H1 (cell line): ENCODE data around the gene PGPEP1. TPM values are rescaled to one million over a fixed set of nuclear protein-coding genes. Genes with fewer than 3 reads are reported as not detected.
A peak's percentile ranks its signal among the peaks of the same experiment; 100 is the strongest.

Source experiments
- CTCF ChIA-PET: fragments of 300-600 bp; sonication (Branson Sonifier 250); formaldehyde crosslinking; loops from one replicate; lab custom pipeline; 2021; ENCODE audit not compliant: partially characterized antibody; lab: Charles Lee
- POLR2A ChIA-PET: fragments of 300-600 bp; sonication (Branson Sonifier 250); formaldehyde crosslinking; loops from one replicate; lab custom pipeline; 2021; ENCODE audit warnings: inconsistent platforms; ENCODE audit not compliant: partially characterized antibody; lab: Charles Lee
- DNase-seq, 2 experiments: peaks; one replicate each; pipeline versions ENCODE4 v3.0.0 to v3.0.0-alpha.2; 2010 to 2022; ENCODE audit warnings: low spot score in 2 of 2, low read depth in 1 of 2, mixed read lengths in 1 of 2
- FAIRE-seq: peaks from 2 replicates; lab custom pipeline; 2011; peaks lifted over from hg19 to GRCh38; lab: Jason Lieb, UNC
- H2AFZ ChIP-seq: 2 replicates; pipeline ENCODE4 v1.8.1; 2012; ENCODE audit warnings: low read length, inconsistent platforms
- H2AK5ac ChIP-seq: 2 replicates; pipeline ENCODE4 v1.6.1; 2013; ENCODE audit warnings: low read depth, low read length
- H2BK120ac ChIP-seq: replicated peaks from 2 replicates; pipeline ENCODE3; 2013; ENCODE audit warnings: low read depth, low read length, inconsistent platforms
- H2BK12ac ChIP-seq: 2 replicates; pipeline ENCODE4 v1.6.1; 2013; ENCODE audit warnings: low read depth, low read length
- H2BK15ac ChIP-seq: 2 replicates; pipeline ENCODE4 v1.6.1; 2013; ENCODE audit warnings: low read length
- H2BK20ac ChIP-seq: 2 replicates; pipeline ENCODE4 v1.6.1; 2013; ENCODE audit warnings: low read length
- H2BK5ac ChIP-seq: 2 replicates; pipeline ENCODE4 v1.6.1; 2013; ENCODE audit warnings: low read depth, low read length
- H3K14ac ChIP-seq: 2 replicates; pipeline ENCODE4 v1.6.1; 2013; ENCODE audit warnings: inconsistent platforms; ENCODE audit not compliant: insufficient read length
- H3K18ac ChIP-seq: 2 replicates; pipeline ENCODE4 v1.6.1; 2013; ENCODE audit warnings: low read length; ENCODE audit errors: extremely low read depth
- H3K23ac ChIP-seq: 2 replicates; pipeline ENCODE4 v1.6.1; 2013; ENCODE audit warnings: inconsistent platforms; ENCODE audit not compliant: insufficient read length
- H3K23me2 ChIP-seq: 2 replicates; pipeline ENCODE4 v1.6.1; 2013; ENCODE audit warnings: low read depth, low read length
- H3K27ac ChIP-seq: 2 replicates; pipeline ENCODE4 v1.6.1; 2011; ENCODE audit warnings: low read depth, low read length, inconsistent platforms
- H3K27me3 ChIP-seq, 4 experiments: replicated peaks in 1 of 4; 1 replicate in 1 of 4; 2 replicates in 3 of 4; pipeline versions ENCODE4 v1.6.1 to v1.8.1; 2011 to 2013; ENCODE audit warnings: low read length in 3 of 4, mild to moderate bottlenecking in 3 of 4, inconsistent platforms in 2 of 4, mixed read lengths in 2 of 4, moderate library complexity in 1 of 4; ENCODE audit not compliant: control insufficient read depth in 3 of 4, insufficient read depth in 3 of 4; ENCODE audit errors: extremely low read depth in 1 of 4
- H3K36me3 ChIP-seq, 4 experiments: 2 replicates each; pipeline versions ENCODE4 v1.6.1 to v1.8.1; 2011 to 2013; ENCODE audit warnings: mild to moderate bottlenecking in 4 of 4, low read length in 3 of 4, moderate library complexity in 2 of 4, control low read depth in 1 of 4, inconsistent platforms in 1 of 4; ENCODE audit not compliant: insufficient read depth in 4 of 4, control insufficient read depth in 2 of 4
- H3K4ac ChIP-seq: replicated peaks from 2 replicates; pipeline ENCODE3; 2013; ENCODE audit warnings: low read length, low read depth, mixed read lengths, inconsistent platforms; ENCODE audit not compliant: insufficient read length
- H3K4me1 ChIP-seq, 4 experiments: replicated peaks in 1 of 4; 1 replicate in 1 of 4; 2 replicates in 3 of 4; pipeline versions ENCODE4 v1.6.1 to v1.8.1; 2011 to 2013; ENCODE audit warnings: low read length in 3 of 4, inconsistent platforms in 2 of 4, mixed read lengths in 1 of 4; ENCODE audit not compliant: insufficient read depth in 4 of 4, control insufficient read depth in 3 of 4
- H3K4me2 ChIP-seq, 2 experiments: 2 replicates each; pipeline versions ENCODE4 v1.6.1 to v1.8.1; 2011 to 2013; ENCODE audit warnings: low read depth in 2 of 2, low read length in 2 of 2, control low read depth in 1 of 2, inconsistent platforms in 1 of 2, mild to moderate bottlenecking in 1 of 2; ENCODE audit not compliant: insufficient read depth in 1 of 2
- H3K4me3 ChIP-seq, 4 experiments: fragments of 200-600, 300-600 bp in 1 of 4; sonication (generic), shearing (Covaris generic), sonication (Bioruptor Twin) in 1 of 4; 2 replicates each; pipeline versions ENCODE4 v1.5.1 to v1.8.1; 2011 to 2016; ENCODE audit warnings: low read length in 4 of 4, low read depth in 3 of 4, control low read depth in 2 of 4, inconsistent platforms in 2 of 4, mild to moderate bottlenecking in 2 of 4, mixed read lengths in 1 of 4, moderate library complexity in 1 of 4; ENCODE audit not compliant: insufficient read depth in 2 of 4; ENCODE audit errors: extremely low read depth in 1 of 4
- H3K56ac ChIP-seq: replicated peaks from 2 replicates; pipeline ENCODE3; 2013; ENCODE audit warnings: low read depth, mild to moderate bottlenecking, mixed read lengths, low read length, inconsistent platforms; ENCODE audit not compliant: insufficient read length
- H3K79me1 ChIP-seq: 2 replicates; pipeline ENCODE4 v1.6.1; 2013; ENCODE audit warnings: low read depth, low read length, control low read depth
- H3K79me2 ChIP-seq, 2 experiments: 2 replicates each; pipeline versions ENCODE4 v1.6.1 to v1.8.1; 2012 to 2013; ENCODE audit warnings: low read length in 2 of 2, mild to moderate bottlenecking in 2 of 2, inconsistent platforms in 1 of 2; ENCODE audit not compliant: insufficient read depth in 2 of 2, control insufficient read depth in 1 of 2
- H3K9ac ChIP-seq, 4 experiments: replicated peaks in 1 of 4; 1 replicate in 1 of 4; 2 replicates in 3 of 4; pipeline versions ENCODE4 v1.6.1 to v1.8.1; 2011 to 2013; ENCODE audit warnings: low read depth in 3 of 4, low read length in 3 of 4, control low read depth in 2 of 4, mild to moderate bottlenecking in 2 of 4, moderate library complexity in 2 of 4, inconsistent platforms in 1 of 4; ENCODE audit errors: extremely low read depth in 1 of 4
- H3K9me3 ChIP-seq, 2 experiments: 2 replicates each; pipeline versions ENCODE4 v1.6.1 to v1.8.1; 2012 to 2013; ENCODE audit warnings: mild to moderate bottlenecking in 2 of 2, moderate library complexity in 2 of 2, control low read depth in 1 of 2, inconsistent platforms in 1 of 2, low read depth in 1 of 2, low read length in 1 of 2, mixed read lengths in 1 of 2; ENCODE audit not compliant: insufficient read depth in 2 of 2
- H4K20me1 ChIP-seq, 2 experiments: replicated peaks in 1 of 2; 2 replicates each; pipeline versions ENCODE3 to v1.8.1; 2011 to 2013; ENCODE audit warnings: inconsistent platforms in 2 of 2, low read length in 2 of 2, mild to moderate bottlenecking in 1 of 2; ENCODE audit not compliant: insufficient read depth in 2 of 2, control insufficient read depth in 1 of 2
- H4K5ac ChIP-seq: 2 replicates; pipeline ENCODE4 v1.6.1; 2013; ENCODE audit warnings: low read length, low read depth, mixed read lengths, inconsistent platforms; ENCODE audit not compliant: insufficient read length
- H4K8ac ChIP-seq: 2 replicates; pipeline ENCODE4 v1.8.0; 2013; ENCODE audit warnings: mild to moderate bottlenecking, moderate library complexity, low read length, inconsistent platforms; ENCODE audit not compliant: insufficient read depth; ENCODE audit errors: extremely low read depth
- H4K91ac ChIP-seq: replicated peaks from 2 replicates; pipeline ENCODE3; 2013; ENCODE audit warnings: low read length, mixed read lengths, inconsistent platforms; ENCODE audit not compliant: insufficient read length
- EZH2 ChIP-seq: fragments of 200-600 bp; sonication (generic); IDR thresholded peaks from 2 replicates; pipeline ENCODE4 v1.7.1; 2012; ENCODE audit warnings: low read depth, mild to moderate bottlenecking, moderate library complexity, low read length, inconsistent platforms; ENCODE audit not compliant: severe bottlenecking
- JUND ChIP-seq: IDR thresholded peaks from 2 replicates; pipeline ENCODE4 v1.6.1; 2011; ENCODE audit warnings: mild to moderate bottlenecking, improper control_type of control experiment, low read length
- NANOG ChIP-seq: IDR thresholded peaks from 2 replicates; pipeline ENCODE4 v1.6.1; 2011; ENCODE audit warnings: low read length, low read depth, mild to moderate bottlenecking, inconsistent platforms; ENCODE audit not compliant: insufficient read depth, poor library complexity, severe bottlenecking
- RAD21 ChIP-seq, 2 experiments: IDR thresholded peaks in 1 of 2; conservative IDR thresholded peaks in 1 of 2; 2 replicates each; pipeline ENCODE4 v1.6.1; 2011; ENCODE audit warnings: low read depth in 2 of 2, low read length in 2 of 2, improper control_type of control experiment in 1 of 2, inconsistent platforms in 1 of 2, mild to moderate bottlenecking in 1 of 2, moderate library complexity in 1 of 2
- TAF1 ChIP-seq: IDR thresholded peaks from 2 replicates; pipeline ENCODE4 v1.6.1; 2011; ENCODE audit warnings: mild to moderate bottlenecking, low read depth, low read length
- TEAD4 ChIP-seq: IDR thresholded peaks from 2 replicates; pipeline ENCODE4 v1.6.1; 2012; ENCODE audit warnings: low read depth, low read length, inconsistent platforms, mixed read lengths
- WGBS, 2 experiments: shearing (Covaris generic) in 1 of 2; methylation state at CpG; one replicate each; pipeline versions ENCODE4 v1.1.6 to v1.1.7; 2013 to 2015; ENCODE audit warnings: low lambda C conversion rate in 2 of 2, mixed read lengths in 2 of 2, inconsistent platforms in 1 of 2, low coverage in 1 of 2, missing lambda C conversion rate in 1 of 2; ENCODE audit not compliant: insufficient replicate concordance in 2 of 2, insufficient coverage in 1 of 2, insufficient read length in 1 of 2; ENCODE audit errors: extremely low coverage in 1 of 2, missing lambda C conversion rate in 1 of 2; 5-methylcytosine and 5-hydroxymethylcytosine counted together
- polyA plus RNA-seq, 7 experiments: library from polyadenylated mRNA; depleted of rRNA in 3 of 7; stranded (reverse) in 5 of 7; unstranded in 2 of 7; fragments of >200 nt in 5 of 7; fragments of 200-250 nt in 2 of 7; gene quantifications; 1 replicate in 5 of 7; 2 replicates in 1 of 7; 4 replicates in 1 of 7; pipeline versions ENCODE4 v1.2.1 to v1.2.3, GENCODE V29; 2011 to 2013; ENCODE audit warnings: missing spikeins in 2 of 7, mixed read lengths in 2 of 7
- total RNA-seq: library from RNA; stranded (reverse); fragmentation: NEBNext Ultra II Directional; extraction: Animal tissue kit (Norgen Biotek cat#: 25700); gene quantifications from 2 replicates; pipeline ENCODE4 v1.2.1, GENCODE V29; 2021

PGPEP1 gene
- total and polyA plus RNA-seq, 2 of the 8 experiments (the other 6 are each of a cell fraction or from before 2014, with no cell fraction given), result 17.0 to 33.4 TPM

- Histone ChIP-seq H2BK15ac (no peak overlapping the region), H4K5ac (peak overlapping the region; percentile 82), H4K91ac (peak overlapping the region; percentile 100), H3K4me1 (peaks cover 3 to 26% (median 9%) of the 10 kb centered on the region in 4 experiments; a peak in 6 of 7 replicates), H3K14ac (no peak overlapping the region), H2AFZ (no peak overlapping the region), H2BK120ac (peak overlapping the region; percentile 96), H3K9ac (peak overlapping the region in 1 of 4 experiments; percentile 47; a peak in 1 of 7 replicates), H2BK12ac (peak overlapping the region; percentile 96), H3K9me3 (no peaks in the 10 kb centered on the region), H3K27ac (peak overlapping the region; percentile 59; the same call in 1 of the 2 replicates), H3K23me2 (no peaks in the 10 kb centered on the region), H3K79me2 (no peaks in the 10 kb centered on the region), H3K4ac (peak overlapping the region; percentile 82), H4K8ac (no peak overlapping the region), H2AK5ac (peak overlapping the region; percentile 70), H3K4me3 (no peak overlapping the region), H3K56ac (peak overlapping the region; percentile 16), H3K36me3 (no peaks in the 10 kb centered on the region), H3K23ac (no peak overlapping the region), H3K27me3 (no peaks in the 10 kb centered on the region), H2BK5ac (peak overlapping the region; percentile 98; the same call in 1 of the 2 replicates), H3K18ac (peak overlapping the region; percentile 95), H4K20me1 (no peaks in the 10 kb centered on the region), H3K79me1 (no peaks in the 10 kb centered on the region), H2BK20ac (peak overlapping the region; percentile 68; the same call in 1 of the 2 replicates), H3K4me2 (no peak overlapping the region)
- WGBS, 2 experiments, result 70% methylated on average over 4 of the region's 4 CpGs; no CpG with 5 or more reads in 1 of the 2 experiments
- POLR2A ChIA-PET, result interaction anchor here (0.9 to 1.3 kb wide), 3 partner anchors 14 to 100 kb away, joined by 3 to 4 read pairs (median 3); partner anchors contain the start of gene JUND
- FAIRE-seq (no peak), DNase-seq (no peak)
- CTCF ChIA-PET, result interaction anchor here (0.6 to 1.7 kb wide), 7 partner anchors 8 to 503 kb away, joined by 3 to 6 read pairs (median 4); no protein-coding TSS in a partner anchor
- TF ChIP-seq EZH2, result no peak
- no peak for TF ChIP-seq JUND
- peak; percentile 41; the same call in 1 of the 2 replicates for TF ChIP-seq TAF1
- no peak for TF ChIP-seq RAD21 (IDR thresholded peaks at IDR 0.05 in 1 of 2, conservative IDR thresholded peaks at IDR 0.05 in 1 of 2; ENCODE audit: low read depth in 2 of 2, low read length in 2 of 2)
- TF ChIP-seq NANOG, result no peak
- no peak for TF ChIP-seq TEAD4
Measured at GRCh38 chr19:18373407-18373891, 33.1 kb downstream of the PGPEP1 start.
